ENCODE data around the gene PRELP.

Gene PRELP

GRCh38 chr1:203528063-203528462 lies 52.5 kb downstream of the PRELP start:
- no peak for TF ChIP-seq ZFX (IDR thresholded peaks at IDR 0.05; ENCODE audit: borderline replicate concordance)
- TF ChIP-seq CTCF (IDR thresholded peaks at IDR 0.05): 0 out of 2 replicates have a peak, but pooled peaks have one; percentile 12
- no peak overlapping the region for H3K27ac ChIP-seq

GRCh38 chr1:203528976-203529835 lies 53.6 kb downstream of the PRELP start:
- H3K27ac ChIP-seq: no peak overlapping the region
- no peak for TF ChIP-seq ZFX (IDR thresholded peaks at IDR 0.05; ENCODE audit: borderline replicate concordance)
- no peak for TF ChIP-seq CTCF (IDR thresholded peaks at IDR 0.05)

- no peak overlapping the region for H3K27ac ChIP-seq
- TF ChIP-seq ZFX (IDR thresholded peaks at IDR 0.05; ENCODE audit: borderline replicate concordance) (no peak), CTCF (IDR thresholded peaks at IDR 0.05) (no peak)
Measured at GRCh38 chr1:203531063-203531462, 55.5 kb downstream of the PRELP start.

GRCh38 chr1:203534012-203534411 lies 58.4 kb downstream of the PRELP start:
- TF ChIP-seq ZFX (IDR thresholded peaks at IDR 0.05; ENCODE audit: borderline replicate concordance) (no peak), CTCF (IDR thresholded peaks at IDR 0.05) (no peak)
- no peak overlapping the region for H3K27ac ChIP-seq

GRCh38 chr1:203534526-203534925 lies 58.9 kb downstream of the PRELP start:
- TF ChIP-seq CTCF (IDR thresholded peaks at IDR 0.05) (no peak), ZFX (IDR thresholded peaks at IDR 0.05; ENCODE audit: borderline replicate concordance) (no peak)
- H3K27ac ChIP-seq: no peak overlapping the region

GRCh38 chr1:203536575-203536974 lies 61.0 kb downstream of the PRELP start:
- H3K27ac ChIP-seq: no peak overlapping the region
- TF ChIP-seq CTCF (IDR thresholded peaks at IDR 0.05): no peak
- no peak for TF ChIP-seq ZFX (IDR thresholded peaks at IDR 0.05; ENCODE audit: borderline replicate concordance)

GRCh38 chr1:203536980-203537455 lies 61.4 kb downstream of the PRELP start:
- TF ChIP-seq CTCF (IDR thresholded peaks at IDR 0.05) (no peak), ZFX (IDR thresholded peaks at IDR 0.05; ENCODE audit: borderline replicate concordance) (no peak)
- no peak overlapping the region for H3K27ac ChIP-seq
